Activated T-helper 1 cell treated with Interleukin-2 at 50 U/mL for 16 hours (primary cell): ENCODE data around the gene CXCL11.
"Not testable (repeated sequence)": the region's sequence is repeated elsewhere in the genome, so short reads cannot be mapped to it uniquely, and the experiment has no call there.

Source experiments
- DNase-seq: peaks from one replicate; pipeline ENCODE4 v3.0.0-alpha.2; 2020; ENCODE audit warnings: low read depth

CXCL11 gene

GRCh38 chr4:76042241-76042998, 6.5 kb upstream of the CXCL11 start:
- DNase-seq = not testable (repeated sequence)

- no peak for DNase-seq
Observed at GRCh38 chr4:76036855-76037254, 985 bp upstream of the CXCL11 start.

- no peak for DNase-seq
Observed at GRCh38 chr4:76035141-76035540, 729 bp downstream of the CXCL11 start.

GRCh38 chr4:76029300-76029699, 6.6 kb downstream of the CXCL11 start:
- DNase-seq = no peak

- no peak for DNase-seq
Observed at GRCh38 chr4:76028350-76028765, 7.5 kb downstream of the CXCL11 start.

- no peak for DNase-seq
Observed at GRCh38 chr4:76024065-76024464, 11.8 kb downstream of the CXCL11 start.

GRCh38 chr4:76023389-76023788, 12.5 kb downstream of the CXCL11 start, which contains the start of gene CXCL10:
TSS of gene CXCL10 (minus strand) at chr4:76023497. CDS start at chr4:76023431, 66 bp downstream.
- no peak for DNase-seq

- DNase-seq = no peak
Observed at GRCh38 chr4:76022677-76023076, 13.2 kb downstream of the CXCL11 start.

- DNase-seq = no peak
Observed at GRCh38 chr4:76022031-76022430, 13.8 kb downstream of the CXCL11 start.

- no peak for DNase-seq
Observed at GRCh38 chr4:76017056-76017686, 18.7 kb downstream of the CXCL11 start.

- DNase-seq = no peak
Observed at GRCh38 chr4:76016393-76016792, 19.5 kb downstream of the CXCL11 start.

GRCh38 chr4:76013540-76013939, 22.3 kb downstream of the CXCL11 start:
- no peak for DNase-seq

GRCh38 chr4:76012388-76012801, 23.5 kb downstream of the CXCL11 start:
- DNase-seq = no peak

GRCh38 chr4:76011700-76012387, 24.0 kb downstream of the CXCL11 start:
- no peak for DNase-seq

- DNase-seq = no peak
Observed at GRCh38 chr4:76011018-76011670, 24.7 kb downstream of the CXCL11 start.

- DNase-seq = no peak
Observed at GRCh38 chr4:76010576-76010975, 25.3 kb downstream of the CXCL11 start.

- no peak for DNase-seq
Observed at GRCh38 chr4:76009311-76009710, 26.6 kb downstream of the CXCL11 start.

GRCh38 chr4:76007089-76007862, 28.6 kb downstream of the CXCL11 start, which contains the start of gene CXCL9:
TSS of gene CXCL9 (minus strand) at chr4:76007509. CDS start at chr4:76007449, 60 bp downstream.
- DNase-seq = no peak

GRCh38 chr4:76003620-76004019, 32.2 kb downstream of the CXCL11 start:
- DNase-seq = no peak

- DNase-seq = no peak
Observed at GRCh38 chr4:76003035-76003434, 32.8 kb downstream of the CXCL11 start.

- DNase-seq = no peak
Observed at GRCh38 chr4:76002176-76002575, 33.7 kb downstream of the CXCL11 start.

- DNase-seq = no peak
Observed at GRCh38 chr4:76001700-76002099, 34.2 kb downstream of the CXCL11 start.
